PFSK-1 (cell line): Measurements from ENCODE around the gene BPIFB1.

ENCODE experiments used
- FOXP2 ChIP-seq: optimal IDR thresholded peaks from 2 replicates; pipeline ENCODE3; 2011; ENCODE audit warnings: borderline replicate concordance, control low read depth, inconsistent platforms; ENCODE audit not compliant: insufficient read depth; ENCODE audit errors: extremely low read length, extremely low read depth
- POLR2AphosphoS5 ChIP-seq: IDR thresholded peaks from 2 replicates; pipeline ENCODE4 v1.6.1; 2012; ENCODE audit warnings: low read depth, mild to moderate bottlenecking, control low read depth, low read length, moderate library complexity
- SIN3A ChIP-seq: IDR thresholded peaks from 2 replicates; pipeline ENCODE4 v1.6.1; 2012; ENCODE audit warnings: mild to moderate bottlenecking, low read length, moderate library complexity, borderline replicate concordance; ENCODE audit not compliant: insufficient read depth
- TAF1 ChIP-seq: IDR thresholded peaks from 2 replicates; pipeline ENCODE4 v1.6.1; 2012; ENCODE audit warnings: low read length, control low read depth, borderline replicate concordance; ENCODE audit not compliant: insufficient read depth
- TF ChIP-seq, protein P1 (sequence below), 2 experiments: IDR thresholded peaks; 2 replicates each; pipeline versions ENCODE4 v1.6.1 to v1.8.0; 2011 to 2012; ENCODE audit warnings: low read depth in 2 of 2, low read length in 2 of 2, control low read depth in 1 of 2, inconsistent platforms in 1 of 2, mild to moderate bottlenecking in 1 of 2, moderate library complexity in 1 of 2; ENCODE audit not compliant: insufficient read depth in 1 of 2

The BPIFB1 gene

DNA sequence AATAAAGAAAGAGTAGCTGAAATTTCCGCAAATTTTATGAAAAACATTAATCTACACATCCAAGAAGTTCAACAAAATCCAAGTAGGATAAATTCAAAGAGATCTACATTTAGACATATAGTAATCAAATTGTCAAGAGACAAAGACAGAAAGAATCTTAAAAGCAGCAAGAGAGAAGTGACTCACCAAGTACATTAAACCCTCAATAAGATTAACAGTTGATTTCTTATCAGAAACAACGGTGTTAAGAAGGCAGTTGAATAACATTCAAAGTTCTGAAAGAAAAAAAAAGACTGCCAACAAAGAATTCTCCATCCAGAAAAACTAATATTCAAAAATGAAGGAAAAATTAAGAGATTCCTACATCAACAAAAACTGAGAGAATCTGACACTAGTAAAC is 28.0 kb upstream of the BPIFB1 start:
- TF ChIP-seq POLR2AphosphoS5, result no peak
- TF ChIP-seq TAF1, result no peak
- no peak for TF ChIP-seq FOXP2
- no peak for TF ChIP-seq SIN3A
- TF ChIP-seq, protein P1, sequence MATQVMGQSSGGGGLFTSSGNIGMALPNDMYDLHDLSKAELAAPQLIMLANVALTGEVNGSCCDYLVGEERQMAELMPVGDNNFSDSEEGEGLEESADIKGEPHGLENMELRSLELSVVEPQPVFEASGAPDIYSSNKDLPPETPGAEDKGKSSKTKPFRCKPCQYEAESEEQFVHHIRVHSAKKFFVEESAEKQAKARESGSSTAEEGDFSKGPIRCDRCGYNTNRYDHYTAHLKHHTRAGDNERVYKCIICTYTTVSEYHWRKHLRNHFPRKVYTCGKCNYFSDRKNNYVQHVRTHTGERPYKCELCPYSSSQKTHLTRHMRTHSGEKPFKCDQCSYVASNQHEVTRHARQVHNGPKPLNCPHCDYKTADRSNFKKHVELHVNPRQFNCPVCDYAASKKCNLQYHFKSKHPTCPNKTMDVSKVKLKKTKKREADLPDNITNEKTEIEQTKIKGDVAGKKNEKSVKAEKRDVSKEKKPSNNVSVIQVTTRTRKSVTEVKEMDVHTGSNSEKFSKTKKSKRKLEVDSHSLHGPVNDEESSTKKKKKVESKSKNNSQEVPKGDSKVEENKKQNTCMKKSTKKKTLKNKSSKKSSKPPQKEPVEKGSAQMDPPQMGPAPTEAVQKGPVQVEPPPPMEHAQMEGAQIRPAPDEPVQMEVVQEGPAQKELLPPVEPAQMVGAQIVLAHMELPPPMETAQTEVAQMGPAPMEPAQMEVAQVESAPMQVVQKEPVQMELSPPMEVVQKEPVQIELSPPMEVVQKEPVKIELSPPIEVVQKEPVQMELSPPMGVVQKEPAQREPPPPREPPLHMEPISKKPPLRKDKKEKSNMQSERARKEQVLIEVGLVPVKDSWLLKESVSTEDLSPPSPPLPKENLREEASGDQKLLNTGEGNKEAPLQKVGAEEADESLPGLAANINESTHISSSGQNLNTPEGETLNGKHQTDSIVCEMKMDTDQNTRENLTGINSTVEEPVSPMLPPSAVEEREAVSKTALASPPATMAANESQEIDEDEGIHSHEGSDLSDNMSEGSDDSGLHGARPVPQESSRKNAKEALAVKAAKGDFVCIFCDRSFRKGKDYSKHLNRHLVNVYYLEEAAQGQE (IDR thresholded peaks at IDR 0.05; ENCODE audit: insufficient read depth in 1 of 2, low read depth in 2 of 2, low read length in 2 of 2), result no peak

DNA sequence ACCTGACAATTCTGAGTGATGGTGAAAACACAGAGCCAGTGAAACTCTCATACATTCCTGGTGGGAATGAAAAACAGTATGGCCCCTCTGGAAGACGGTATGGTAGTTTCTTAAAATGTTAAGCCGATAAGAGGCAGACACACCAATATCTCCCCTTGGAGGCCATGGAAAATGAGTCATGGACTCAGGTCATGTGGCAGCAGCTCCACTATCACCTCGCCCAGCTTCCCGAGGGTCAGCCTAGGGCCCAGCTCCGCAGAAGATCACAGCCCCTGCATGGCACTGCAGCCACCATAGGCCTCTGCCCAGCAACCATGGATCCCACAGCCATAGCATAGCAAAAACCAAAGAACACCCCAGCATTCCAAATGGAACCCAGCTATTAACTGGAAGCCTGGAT is 25.8 kb upstream of the BPIFB1 start:
- TF ChIP-seq, protein P1 (IDR thresholded peaks at IDR 0.05; ENCODE audit: insufficient read depth in 1 of 2, low read depth in 2 of 2, low read length in 2 of 2), result no peak
- TF ChIP-seq POLR2AphosphoS5 (no peak), SIN3A (no peak), TAF1 (no peak), FOXP2 (no peak)

DNA sequence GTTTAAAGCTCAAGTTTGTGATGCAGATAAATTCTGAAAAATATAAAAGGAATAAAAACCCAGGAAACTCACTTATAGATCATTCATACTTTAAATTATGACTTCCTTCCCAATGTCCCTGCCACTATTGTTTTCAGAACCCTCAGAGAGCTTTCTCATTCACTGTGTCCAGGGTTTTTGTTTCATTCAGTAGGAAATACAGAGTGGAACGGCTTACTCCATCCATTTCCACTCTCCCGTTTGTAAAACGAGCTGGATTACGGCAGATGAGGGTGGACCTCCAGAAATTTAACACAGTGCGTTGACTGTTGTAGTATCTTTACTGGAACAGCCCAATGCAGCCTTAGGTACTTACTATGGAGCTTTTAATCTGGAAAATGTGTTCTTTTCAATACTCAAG is 23.6 kb upstream of the BPIFB1 start:
- TF ChIP-seq SIN3A (no peak), POLR2AphosphoS5 (no peak), FOXP2 (no peak), TAF1 (no peak)
- TF ChIP-seq, protein P1 (IDR thresholded peaks at IDR 0.05; ENCODE audit: insufficient read depth in 1 of 2, low read depth in 2 of 2, low read length in 2 of 2), result no peak

DNA sequence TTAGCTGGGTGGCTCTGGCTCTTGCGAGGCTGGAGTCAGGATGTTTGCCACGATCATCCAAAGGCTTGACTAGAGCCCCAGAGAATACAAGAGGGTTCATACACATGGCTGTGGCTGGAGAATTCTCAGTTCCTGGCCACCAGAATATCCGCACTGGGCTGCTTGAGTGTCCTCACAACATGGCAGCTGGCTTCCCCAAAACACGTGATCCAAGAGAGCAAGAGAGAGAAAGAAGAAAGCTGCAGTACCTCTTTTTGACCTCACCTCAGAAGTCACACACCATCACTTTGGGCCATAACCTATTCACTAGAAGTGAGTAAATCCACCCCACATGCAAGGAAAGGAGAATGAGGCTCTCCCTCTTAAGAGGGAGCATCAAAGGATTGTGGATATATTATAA is 21.5 kb upstream of the BPIFB1 start:
- TF ChIP-seq, protein P1 (IDR thresholded peaks at IDR 0.05; ENCODE audit: insufficient read depth in 1 of 2, low read depth in 2 of 2, low read length in 2 of 2), result no peak
- no peak for TF ChIP-seq SIN3A
- no peak for TF ChIP-seq POLR2AphosphoS5
- TF ChIP-seq FOXP2, result no peak
- no peak for TF ChIP-seq TAF1

DNA sequence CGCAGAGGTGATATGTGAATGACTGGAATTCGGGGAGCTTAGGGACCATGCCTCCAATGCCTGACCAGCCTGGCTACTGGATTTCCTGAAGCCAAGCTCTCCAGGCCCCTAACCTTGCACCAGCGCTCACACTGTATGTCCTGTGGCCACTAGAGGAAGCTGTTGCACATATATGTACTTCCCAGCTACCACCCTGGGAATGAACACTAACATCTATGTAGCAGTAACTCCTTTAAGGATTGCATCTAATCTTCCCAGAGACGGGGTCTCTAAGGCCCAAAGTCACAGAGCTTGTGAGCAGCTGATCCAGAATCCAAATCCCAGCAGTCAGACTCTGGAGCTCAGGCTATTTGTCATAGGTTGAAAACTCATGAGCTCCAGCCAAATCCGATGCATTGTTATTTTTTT is 20.4 kb upstream of the BPIFB1 start:
- no peak for TF ChIP-seq FOXP2
- TF ChIP-seq, protein P1 (IDR thresholded peaks at IDR 0.05; ENCODE audit: insufficient read depth in 1 of 2, low read depth in 2 of 2, low read length in 2 of 2), result no peak
- TF ChIP-seq TAF1, result no peak
- no peak for TF ChIP-seq POLR2AphosphoS5
- TF ChIP-seq SIN3A, result no peak
